ENCODE data around the gene S100A1.

DNA sequence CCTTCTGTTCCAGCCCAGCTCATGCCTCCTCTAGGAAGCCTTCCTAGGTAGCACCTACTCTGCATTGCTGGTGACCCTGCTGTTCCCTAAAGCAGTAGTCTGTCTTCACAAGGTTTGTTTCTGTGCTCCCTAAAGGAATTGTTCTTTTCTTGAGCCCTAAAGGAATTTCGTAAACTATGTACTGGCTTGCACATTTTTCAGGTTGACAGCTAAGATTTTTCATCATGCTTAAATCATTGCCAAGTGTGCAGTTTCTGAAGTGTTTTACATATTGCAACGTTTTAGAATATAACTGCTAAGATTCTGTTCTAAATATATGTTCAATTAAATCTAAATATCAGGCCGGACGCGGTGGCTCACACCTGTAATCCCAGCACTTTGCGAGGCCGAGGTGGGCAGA is 28.4 kb upstream of the S100A1 start:
- no peak for TF ChIP-seq YY1 (IDR thresholded peaks at IDR 0.05; ENCODE audit: insufficient read depth, insufficient read length)
- no peak for TF ChIP-seq ZNF274 (IDR thresholded peaks at IDR 0.05; ENCODE audit: low read depth, low read length)
- TF ChIP-seq SUZ12 (IDR thresholded peaks at IDR 0.05; ENCODE audit: extremely low read depth, insufficient read depth, insufficient read length): no peak
